Heart left ventricle (tissue), 13 donors: Measurements from ENCODE around the gene ENTREP1.

Source experiments
- CTCF ChIP-seq, 12 donors: fragments of 200-600 bp; sonication (generic) in 4 of 12; IDR thresholded peaks; one replicate each; pipeline versions ENCODE4 v1.5.0 to v1.8.0; 2018 to 2022; ENCODE audit warnings: antibody characterized with exemption in 12 of 12, mild to moderate bottlenecking in 5 of 12
- POLR2A ChIP-seq, 2 donors: fragments of 450-650 bp; IDR thresholded peaks; one replicate each; pipeline ENCODE4 v1.6.1; 2017; ENCODE audit warnings: antibody characterized with exemption in 2 of 2, mild to moderate bottlenecking in 2 of 2, moderate library complexity in 2 of 2
- donor health status: ischemic (EF 13 %, LVEDD 7.1; RV severe dilation, severe dysfunction).
- donor health status: DM: no; HTN: yes; CAD: no.
- donor health status: DM: no; HTN: no; CAD: no.
- donor health status: ischemic (EF 25% LVEDD 6.9; RV normal size, moderate dysfunction).
- donor health status: ischemic (EF 25% LVEDD 5.7; RV mildly dilated, moderate dysfunction).
- donor health status: ischemic (EF 35%, LVEDD 5.7; RV mildly dilated, moderate dysfunction).
- donor health status: nonischemic (EF 11% LVEDD 7.7; RV severe dilation, severe dysfunction).
- donor health status: DM: yes; HTN: yes; CAD: no.
- donor health status: PGD.
- donor health status: ischemic (EF 29% LVEDD 5.4; RV normal size, mild dysfunction).
- donor health status: nonischemic (EF 23%, LVEDD 6.1; RV moderate dilation, normal function).

- TF ChIP-seq CTCF (IDR thresholded peaks at IDR 0.05), result no peak
- no peak for TF ChIP-seq POLR2A (IDR thresholded peaks at IDR 0.05)
Measured at GRCh38 chr9:69317894-69318293, 7.1 kb upstream of the ENTREP1 start.
